Measurements from ENCODE around the gene ABR. TPM values are rescaled to one million over a fixed set of nuclear protein-coding genes. Genes with fewer than 3 reads are reported as not detected.

Gene ABR
- total RNA-seq, 4 donors from 2014 or later = 78.0 to 208 (median 106) TPM

DNA sequence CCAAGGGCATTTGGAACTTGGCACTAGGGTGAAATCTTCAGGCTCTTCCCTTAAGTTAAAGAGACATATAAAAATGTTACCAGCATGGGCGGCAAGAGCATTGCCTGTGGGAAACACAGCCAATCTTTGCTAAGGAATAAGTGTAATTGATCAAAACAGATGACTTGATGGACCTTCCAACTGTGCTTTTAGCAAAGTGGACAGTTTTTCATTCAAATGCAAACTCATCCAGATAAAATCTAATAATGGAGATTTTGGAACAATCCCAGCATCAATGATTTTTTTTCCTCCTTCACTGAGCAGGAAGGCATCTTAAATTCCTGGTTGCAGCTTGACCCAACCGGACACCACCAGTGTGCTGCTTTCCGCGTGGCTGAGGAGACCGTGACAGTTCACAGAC lies 47.6 kb upstream of the ABR start:
- 71% methylated on average over 5 of the region's 5 CpGs for WGBS
- H3K9me3 ChIP-seq = no peaks in the 10 kb centered on the region
- H3K4me1 ChIP-seq = peaks cover 52% of the 10 kb centered on the region
- TF ChIP-seq POLR2AphosphoS5 (IDR thresholded peaks at IDR 0.05) (no peak), POLR2A (IDR thresholded peaks at IDR 0.05) (no peak), EP300 (IDR thresholded peaks at IDR 0.05) (no peak)
- TF ChIP-seq, protein P1, sequence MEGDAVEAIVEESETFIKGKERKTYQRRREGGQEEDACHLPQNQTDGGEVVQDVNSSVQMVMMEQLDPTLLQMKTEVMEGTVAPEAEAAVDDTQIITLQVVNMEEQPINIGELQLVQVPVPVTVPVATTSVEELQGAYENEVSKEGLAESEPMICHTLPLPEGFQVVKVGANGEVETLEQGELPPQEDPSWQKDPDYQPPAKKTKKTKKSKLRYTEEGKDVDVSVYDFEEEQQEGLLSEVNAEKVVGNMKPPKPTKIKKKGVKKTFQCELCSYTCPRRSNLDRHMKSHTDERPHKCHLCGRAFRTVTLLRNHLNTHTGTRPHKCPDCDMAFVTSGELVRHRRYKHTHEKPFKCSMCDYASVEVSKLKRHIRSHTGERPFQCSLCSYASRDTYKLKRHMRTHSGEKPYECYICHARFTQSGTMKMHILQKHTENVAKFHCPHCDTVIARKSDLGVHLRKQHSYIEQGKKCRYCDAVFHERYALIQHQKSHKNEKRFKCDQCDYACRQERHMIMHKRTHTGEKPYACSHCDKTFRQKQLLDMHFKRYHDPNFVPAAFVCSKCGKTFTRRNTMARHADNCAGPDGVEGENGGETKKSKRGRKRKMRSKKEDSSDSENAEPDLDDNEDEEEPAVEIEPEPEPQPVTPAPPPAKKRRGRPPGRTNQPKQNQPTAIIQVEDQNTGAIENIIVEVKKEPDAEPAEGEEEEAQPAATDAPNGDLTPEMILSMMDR (IDR thresholded peaks at IDR 0.05) = no peak
- DNase-seq (ENCODE audit: low spot score in 2 of 2) = no peak
- H3K27ac ChIP-seq = no peak overlapping the region
- H3K27me3 ChIP-seq = peaks cover 55% of the 10 kb centered on the region
- no peaks in the 10 kb centered on the region for H3K36me3 ChIP-seq
- peak overlapping the region; percentile 69 for H3K4me3 ChIP-seq

DNA sequence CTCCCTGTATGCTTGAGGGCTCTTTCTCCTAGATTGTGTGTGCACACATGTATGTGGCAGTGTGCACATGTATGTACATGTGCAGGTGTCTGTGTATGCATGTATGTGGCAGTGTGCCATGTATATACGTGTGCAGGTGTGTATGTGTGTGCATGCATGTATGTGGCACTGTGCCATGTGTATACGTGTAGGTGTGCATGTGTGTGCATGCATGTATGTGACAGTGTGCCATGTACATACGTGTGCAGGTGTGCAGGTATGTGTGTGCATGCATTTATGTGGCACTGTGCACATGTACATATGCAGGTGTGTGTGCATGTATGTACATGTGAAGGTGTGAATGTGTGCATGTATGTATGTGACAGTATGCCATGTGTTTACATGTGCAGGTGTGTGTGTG lies 46.5 kb upstream of the ABR start:
- no peak overlapping the region for H3K4me3 ChIP-seq
- TF ChIP-seq POLR2A (IDR thresholded peaks at IDR 0.05) = no peak
- TF ChIP-seq, protein P1 (IDR thresholded peaks at IDR 0.05) = no peak
- TF ChIP-seq POLR2AphosphoS5 (IDR thresholded peaks at IDR 0.05) = no peak
- no peak for TF ChIP-seq EP300 (IDR thresholded peaks at IDR 0.05)
- H3K27me3 ChIP-seq = peaks cover 47% of the 10 kb centered on the region
- H3K27ac ChIP-seq = no peak overlapping the region
- no peak for DNase-seq (ENCODE audit: low spot score in 2 of 2)
- no peaks in the 10 kb centered on the region for H3K9me3 ChIP-seq
- 84% methylated on average over 3 of the region's 3 CpGs for WGBS
- H3K4me1 ChIP-seq = peaks cover 43% of the 10 kb centered on the region
- H3K36me3 ChIP-seq = no peaks in the 10 kb centered on the region

DNA sequence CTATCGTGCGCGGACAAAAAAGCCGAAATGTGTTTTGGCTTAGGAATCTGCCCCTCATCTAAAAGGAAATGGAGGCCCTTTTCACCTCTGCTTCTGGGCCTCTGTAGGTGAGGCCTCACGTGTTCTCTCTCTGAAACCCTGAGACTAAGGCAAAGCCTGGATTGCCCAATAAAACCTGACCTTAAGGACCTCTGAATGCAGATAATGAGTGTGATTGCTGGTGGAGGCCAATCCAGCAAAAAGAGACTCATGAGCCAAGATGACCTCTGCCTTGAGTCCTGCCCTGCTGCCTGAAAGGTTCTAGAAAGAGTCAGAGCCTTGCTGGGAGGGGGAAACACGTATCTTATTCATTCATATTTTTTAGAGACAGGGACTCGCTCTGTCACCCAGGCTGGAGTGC lies 44.5 kb upstream of the ABR start:
- WGBS = 90% methylated on average over 7 of the region's 7 CpGs
- TF ChIP-seq POLR2A (IDR thresholded peaks at IDR 0.05) = no peak
- no peak for TF ChIP-seq EP300 (IDR thresholded peaks at IDR 0.05)
- no peak for TF ChIP-seq POLR2AphosphoS5 (IDR thresholded peaks at IDR 0.05)
- TF ChIP-seq, protein P1 (IDR thresholded peaks at IDR 0.05) = no peak

DNA sequence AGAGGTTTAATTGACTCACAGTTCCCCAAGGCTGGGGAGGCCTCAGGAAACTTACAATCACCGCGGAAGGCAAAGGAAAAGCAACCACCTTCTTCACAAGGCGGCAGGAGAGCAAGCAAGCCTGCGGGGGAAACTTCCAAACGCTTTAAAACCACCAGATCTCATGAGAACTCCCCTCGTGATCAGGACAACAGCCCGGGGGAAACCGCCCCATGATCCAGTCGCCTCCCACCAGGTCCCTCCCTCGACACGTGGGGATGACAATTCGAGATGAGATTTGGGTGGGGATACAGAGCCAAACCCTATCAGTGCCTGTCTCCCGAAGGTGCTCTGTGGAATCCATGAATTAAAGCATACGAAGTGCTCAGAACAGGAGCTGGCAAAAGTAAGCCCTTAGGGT lies 43.9 kb upstream of the ABR start:
- Histone ChIP-seq H3K36me3 (no peaks in the 10 kb centered on the region), H3K27me3 (peaks cover 21% of the 10 kb centered on the region), H3K4me3 (no peak overlapping the region), H3K4me1 (peaks cover 18% of the 10 kb centered on the region), H3K9me3 (no peaks in the 10 kb centered on the region), H3K27ac (no peak overlapping the region)
- no peak for DNase-seq (ENCODE audit: low spot score in 2 of 2)
- TF ChIP-seq EP300 (IDR thresholded peaks at IDR 0.05) = no peak
- TF ChIP-seq POLR2A (IDR thresholded peaks at IDR 0.05) = no peak
- TF ChIP-seq, protein P1 (IDR thresholded peaks at IDR 0.05) = no peak
- TF ChIP-seq POLR2AphosphoS5 (IDR thresholded peaks at IDR 0.05) = no peak
- 82% methylated on average over 14 of the region's 14 CpGs for WGBS

More for the DNA sequence above, 44.5 kb upstream of the ABR start:
- Histone ChIP-seq H3K4me3 (no peak overlapping the region), H3K27me3 (peaks cover 28% of the 10 kb centered on the region), H3K9me3 (no peaks in the 10 kb centered on the region), H3K27ac (no peak overlapping the region), H3K4me1 (peaks cover 25% of the 10 kb centered on the region), H3K36me3 (no peaks in the 10 kb centered on the region)
- DNase-seq (ENCODE audit: low spot score in 2 of 2) = no peak

DNA sequence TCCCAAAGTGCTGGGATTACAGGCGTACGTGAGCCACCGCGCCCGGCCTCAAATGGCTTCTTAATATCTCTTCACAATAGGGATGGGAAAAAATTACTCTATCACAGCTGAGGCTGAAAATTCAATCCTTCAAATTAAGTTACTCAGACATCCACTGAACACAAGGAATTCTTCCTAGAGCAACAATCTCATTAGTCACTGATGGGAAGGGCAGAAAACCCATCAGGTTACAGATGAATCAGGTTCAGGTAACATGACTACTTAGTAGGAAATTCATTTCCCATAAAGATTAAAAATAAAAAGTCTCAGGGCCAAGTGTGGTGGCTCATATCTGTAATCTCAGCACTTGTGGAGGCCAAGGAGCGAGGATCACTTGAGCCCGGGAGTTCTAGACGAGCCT lies 42.5 kb upstream of the ABR start:
- Histone ChIP-seq H3K27ac (no peak overlapping the region), H3K36me3 (no peaks in the 10 kb centered on the region), H3K9me3 (no peaks in the 10 kb centered on the region), H3K4me1 (peaks cover 5% of the 10 kb centered on the region), H3K27me3 (peaks cover 8% of the 10 kb centered on the region), H3K4me3 (no peak overlapping the region)
- 96% methylated on average over 8 of the region's 8 CpGs for WGBS
- TF ChIP-seq POLR2A (IDR thresholded peaks at IDR 0.05) (no peak), EP300 (IDR thresholded peaks at IDR 0.05) (no peak), POLR2AphosphoS5 (IDR thresholded peaks at IDR 0.05) (no peak)
- TF ChIP-seq, protein P1 (IDR thresholded peaks at IDR 0.05) = no peak
- DNase-seq (ENCODE audit: low spot score in 2 of 2) = no peak

Data from suprapubic skin (tissue), 4 donors.